ENCODE data around the gene VAPA.

- TF ChIP-seq CTCF (IDR thresholded peaks at IDR 0.05) (no peak), POLR2A (IDR thresholded peaks at IDR 0.05) (no peak)
Measured at GRCh38 chr18:9946831-9947230, 33.0 kb downstream of the VAPA start.

Measured in gastroesophageal sphincter (tissue), 3 donors.